HG03159 (cell line): ENCODE results near the gene LGALS14.
"Not testable (repeated sequence)": the region's sequence is repeated elsewhere in the genome, so short reads cannot be mapped to it uniquely, and the experiment has no call there.

ENCODE experiments used
- ATAC-seq: cut with Tn5 transposase; IDR thresholded peaks from one replicate; pipeline ENCODE4 v1.9.1; 2021; ENCODE audit warnings: mild to moderate bottlenecking, moderate library complexity; ENCODE audit not compliant: unreplicated experiment

Gene LGALS14

DNA sequence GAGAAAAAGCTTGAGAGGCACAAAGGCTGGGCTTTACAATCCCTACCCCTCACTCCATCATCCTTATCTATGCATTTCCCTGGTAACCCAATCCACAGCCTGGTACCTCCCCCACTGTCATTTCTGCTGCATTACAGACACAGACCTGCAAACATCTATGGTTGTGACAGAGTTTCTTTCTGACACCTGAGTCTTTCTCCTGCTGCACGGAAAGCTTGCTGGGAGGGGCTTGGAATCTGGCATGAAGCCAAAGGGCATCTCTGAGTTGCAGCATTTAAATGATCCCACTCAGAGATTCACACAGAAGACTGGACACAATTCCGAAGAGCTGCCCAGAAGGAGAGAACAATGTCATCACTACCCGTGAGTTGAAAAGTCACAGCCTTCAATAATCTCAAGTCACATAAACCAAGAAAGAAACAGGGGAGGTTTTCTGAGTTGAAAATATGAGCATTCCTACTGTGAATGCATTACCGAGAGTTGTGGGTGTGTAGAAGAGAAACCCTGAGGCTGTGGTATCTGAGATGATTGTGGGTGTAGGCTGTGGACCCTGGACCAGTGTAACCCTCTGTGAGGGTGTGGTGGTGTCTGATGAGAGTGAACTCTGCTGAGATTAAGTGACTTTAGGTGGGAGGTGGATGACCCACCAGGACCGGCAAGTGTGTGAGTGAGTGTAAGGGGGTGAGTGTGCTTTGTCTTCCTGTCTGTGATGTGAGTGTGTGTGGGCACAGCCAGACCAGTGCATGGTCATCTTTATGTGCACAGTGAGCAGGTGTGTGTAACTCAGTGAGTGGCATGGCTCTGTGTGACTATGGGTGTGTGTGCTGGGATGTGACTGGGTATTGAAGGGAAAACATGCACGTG is at the start of gene LGALS14:
Gene LGALS14, plus strand, starts transcription at position 301 of the 864 bp plus-strand sequence. Its CDS starts 48 bp downstream, at position 349.
- no peak for ATAC-seq

DNA sequence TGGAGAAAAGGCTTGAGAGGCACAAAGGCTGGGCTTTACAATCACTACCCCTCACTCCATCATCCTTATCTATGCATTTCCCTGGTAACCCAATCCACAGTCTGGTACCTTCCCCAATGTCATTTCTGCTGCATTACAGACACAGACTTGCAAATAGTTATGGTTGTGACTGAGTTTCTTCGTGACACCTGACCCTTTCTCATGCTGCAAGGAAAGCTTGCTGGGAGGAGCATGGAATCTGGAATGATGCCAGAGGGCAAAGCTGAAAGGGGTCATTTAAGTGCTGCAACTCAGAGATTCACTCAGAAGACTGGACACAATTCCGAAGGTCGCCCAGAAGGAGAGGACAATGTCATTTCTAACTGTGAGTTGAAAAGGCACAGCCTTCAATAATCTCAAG is 48.7 kb upstream of the LGALS14 start, which contains the start of gene LGALS16:
Gene LGALS16, plus strand, starts transcription at position 301 of the 400 bp plus-strand sequence. Its CDS starts 49 bp downstream, at position 350.
- no peak for ATAC-seq

GRCh38 chr19:39659791-39660190 is 44.5 kb upstream of the LGALS14 start:
- no peak for ATAC-seq

- ATAC-seq: no peak
Observed at GRCh38 chr19:39660661-39661060, 43.6 kb upstream of the LGALS14 start.

DNA sequence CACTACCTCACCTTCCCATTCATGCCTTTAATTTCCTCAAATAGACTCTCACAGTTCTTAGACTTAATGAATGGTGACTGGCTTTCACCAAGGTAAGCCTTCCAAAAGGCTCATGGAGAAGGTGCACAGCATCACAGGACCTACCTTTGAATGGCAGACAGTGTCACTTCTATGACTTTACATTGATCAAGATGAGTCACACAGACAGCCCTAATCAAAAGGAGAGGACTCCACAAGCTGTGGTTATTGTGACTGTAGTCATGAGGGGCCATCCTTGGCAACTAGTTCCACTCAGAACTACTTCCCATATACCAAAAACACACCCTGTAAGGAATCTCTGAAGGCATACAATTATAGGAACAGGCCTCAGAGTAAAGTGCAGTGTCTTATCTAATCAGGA is 42.7 kb upstream of the LGALS14 start:
- no peak for ATAC-seq

DNA sequence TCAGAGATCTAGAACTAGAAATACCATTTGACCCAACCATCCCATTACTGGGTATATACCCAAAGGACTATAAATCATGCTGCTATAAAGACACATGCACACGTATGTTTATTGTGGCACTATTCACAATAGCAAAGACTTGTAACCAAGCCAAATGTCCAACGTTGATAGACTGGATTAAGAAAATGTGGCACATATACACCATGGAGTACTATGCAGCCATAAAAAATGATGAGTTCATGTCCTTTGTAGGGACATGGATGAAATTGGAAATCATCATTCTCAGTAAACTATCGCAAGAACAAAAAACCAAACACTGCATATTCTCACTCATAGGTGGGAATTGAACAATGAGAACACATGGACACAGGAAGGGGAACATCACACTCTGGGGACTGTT is 34.4 kb upstream of the LGALS14 start:
- not testable (repeated sequence) for ATAC-seq

- no peak for ATAC-seq
Observed at GRCh38 chr19:39670998-39671397, 33.3 kb upstream of the LGALS14 start.

GRCh38 chr19:39671739-39672363 is 32.4 kb upstream of the LGALS14 start:
- no peak for ATAC-seq

DNA sequence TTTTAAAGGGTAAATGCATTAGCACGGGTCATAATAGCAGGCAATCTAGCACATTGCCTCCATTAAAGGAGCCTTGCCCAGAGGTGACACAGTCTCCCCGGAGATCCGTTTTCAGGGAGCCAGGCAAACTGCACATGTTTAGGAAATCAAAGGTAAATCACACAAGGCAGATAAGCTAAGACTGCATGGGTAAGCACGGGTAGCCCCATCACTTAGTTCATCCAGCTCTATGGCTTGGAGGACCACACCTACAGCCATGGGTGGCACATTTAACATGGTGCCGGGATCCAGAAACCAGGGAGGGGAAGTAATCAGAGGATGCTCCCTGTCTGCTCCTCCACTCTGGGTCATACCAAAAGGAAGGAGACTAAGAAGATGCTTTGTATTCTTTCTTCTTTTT is 31.8 kb upstream of the LGALS14 start:
- no peak for ATAC-seq

GRCh38 chr19:39673862-39674261 is 30.4 kb upstream of the LGALS14 start:
- not testable (repeated sequence) for ATAC-seq

DNA sequence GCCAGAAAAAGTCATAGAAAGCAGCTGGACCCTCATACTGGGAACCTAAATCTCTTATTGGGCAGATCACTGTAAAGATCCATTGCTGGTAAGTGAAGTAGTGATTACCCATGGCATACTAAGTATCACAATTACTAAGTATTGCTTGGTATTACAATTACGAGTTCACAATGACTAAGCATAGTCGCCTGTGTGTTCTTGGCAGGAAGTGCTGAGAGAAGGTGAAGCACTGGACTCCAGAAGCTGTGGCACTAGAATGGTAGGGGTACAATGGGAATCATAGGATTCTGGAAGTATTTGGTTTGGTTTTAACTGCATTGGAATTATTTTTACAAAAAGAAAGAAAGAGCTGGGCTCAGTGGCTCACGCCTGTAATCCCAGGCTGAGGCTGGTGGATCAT is 28.3 kb upstream of the LGALS14 start:
- ATAC-seq: no peak

GRCh38 chr19:39677961-39678889 is 26.1 kb upstream of the LGALS14 start:
- ATAC-seq: no peak

- ATAC-seq: peak; percentile 56
Observed at GRCh38 chr19:39679056-39679790, 25.1 kb upstream of the LGALS14 start.

DNA sequence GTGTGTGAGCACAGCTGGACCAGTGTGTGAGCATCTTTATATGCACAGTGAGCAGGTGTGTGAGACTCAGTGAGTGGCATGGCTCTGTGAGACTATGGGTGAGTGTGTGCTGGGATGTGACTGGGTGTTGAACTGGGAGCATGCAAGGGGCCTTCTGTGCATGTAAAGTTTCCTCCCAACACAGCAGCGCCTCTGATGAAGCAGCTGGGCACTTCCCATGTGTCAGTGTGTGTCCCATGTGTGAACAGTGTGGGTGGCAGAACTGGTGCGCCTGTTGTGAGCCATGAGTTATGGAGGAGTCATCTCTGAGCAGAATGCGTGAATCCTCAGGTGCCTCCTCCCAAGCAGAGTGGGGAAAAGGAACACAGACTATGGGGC is 24.5 kb upstream of the LGALS14 start:
- ATAC-seq: no peak

DNA sequence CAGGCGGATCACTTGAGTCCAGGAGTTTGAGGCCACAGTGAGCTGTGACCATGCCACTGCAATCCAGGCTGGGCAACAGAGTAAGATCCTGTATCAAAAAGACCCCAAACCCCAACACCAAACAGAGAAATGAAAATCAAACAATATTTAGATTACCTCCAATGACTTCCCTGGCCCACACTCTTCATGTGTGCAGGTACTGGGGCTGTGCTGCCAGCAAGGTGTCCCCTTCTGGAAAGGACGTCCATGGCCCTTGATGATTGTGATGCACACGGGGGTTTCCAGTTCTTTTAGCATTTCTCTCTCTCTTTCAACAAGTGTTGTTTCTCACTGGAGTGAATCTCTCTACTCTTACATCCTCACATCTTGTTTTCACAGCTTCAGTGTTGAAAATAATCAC is 23.7 kb upstream of the LGALS14 start:
- ATAC-seq: no peak

DNA sequence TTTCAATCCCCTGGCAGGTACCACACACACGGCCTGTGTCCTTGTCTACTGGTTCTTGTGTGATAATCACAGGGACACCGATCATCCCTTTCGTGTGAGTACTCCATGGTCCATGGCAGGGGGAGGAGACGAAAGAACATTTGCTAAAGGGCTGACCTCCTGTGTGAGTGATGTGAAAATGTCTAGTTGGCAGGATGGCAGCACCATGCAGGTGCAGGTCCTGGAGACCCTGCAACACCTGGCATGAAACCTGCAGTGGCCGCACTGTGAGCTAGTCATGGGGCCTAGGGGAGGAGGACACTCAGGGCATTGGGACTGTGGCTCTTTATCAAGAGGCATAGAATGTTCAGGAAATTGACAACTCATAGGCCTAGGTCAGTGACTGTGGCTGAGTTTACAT is 22.9 kb upstream of the LGALS14 start:
- no peak for ATAC-seq

DNA sequence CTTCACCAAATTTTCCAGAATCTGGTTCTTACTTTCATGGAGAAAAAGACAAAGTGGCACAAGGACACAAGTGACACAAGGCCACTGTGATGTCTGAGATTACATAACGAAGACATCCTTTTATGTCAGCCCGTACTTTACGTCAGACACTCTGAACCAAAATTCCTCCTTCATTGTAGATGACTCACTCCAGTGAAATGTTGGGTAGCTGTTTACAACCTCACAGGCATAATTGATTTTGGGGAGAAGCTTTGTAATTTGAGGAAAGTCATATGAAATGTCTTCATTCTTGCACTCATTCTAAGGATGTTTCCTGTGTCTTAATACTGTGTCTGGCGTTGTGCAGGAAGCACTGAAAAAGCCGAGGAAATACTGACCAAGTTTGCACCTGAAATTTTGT is 20.0 kb upstream of the LGALS14 start:
- ATAC-seq: no peak

DNA sequence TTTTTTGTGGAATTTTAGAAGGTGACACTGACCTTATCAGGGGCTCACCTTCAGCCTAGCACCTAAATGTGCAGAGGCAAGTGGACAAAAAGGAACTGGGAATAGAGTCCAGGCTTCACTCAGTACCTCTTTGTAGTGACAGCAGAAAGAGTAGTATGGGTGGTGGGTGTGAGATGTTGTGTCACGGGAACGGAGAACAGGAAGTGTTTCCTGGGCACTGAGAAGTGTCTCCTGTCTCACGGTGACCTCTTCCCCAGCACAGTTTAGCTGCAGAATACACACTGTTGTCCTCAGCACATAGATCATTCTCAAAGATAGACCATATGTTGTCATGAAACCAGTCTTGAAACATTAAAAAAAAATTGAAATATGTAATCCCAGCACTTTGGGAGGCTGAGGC is 17.5 kb upstream of the LGALS14 start:
- no peak for ATAC-seq

DNA sequence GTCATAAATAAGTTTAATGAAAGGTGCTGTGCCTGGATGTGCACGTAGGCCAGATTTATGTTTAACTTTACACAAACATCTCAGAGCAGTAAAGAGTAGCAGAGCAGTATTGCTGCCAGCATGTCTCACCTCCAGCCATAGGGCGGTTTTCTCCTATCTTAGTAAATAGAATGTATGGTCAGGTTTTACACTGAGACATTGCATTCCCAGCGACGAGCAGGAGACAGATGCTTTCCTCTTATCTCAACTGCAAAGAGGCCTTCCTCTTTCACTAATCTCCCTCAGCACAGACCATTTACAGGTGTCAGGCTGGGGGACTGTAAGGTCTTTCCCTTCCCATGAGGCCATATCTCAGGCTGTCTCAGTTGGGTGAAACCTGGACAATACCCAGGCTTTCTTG is 15.6 kb upstream of the LGALS14 start:
- ATAC-seq: not testable (repeated sequence)

DNA sequence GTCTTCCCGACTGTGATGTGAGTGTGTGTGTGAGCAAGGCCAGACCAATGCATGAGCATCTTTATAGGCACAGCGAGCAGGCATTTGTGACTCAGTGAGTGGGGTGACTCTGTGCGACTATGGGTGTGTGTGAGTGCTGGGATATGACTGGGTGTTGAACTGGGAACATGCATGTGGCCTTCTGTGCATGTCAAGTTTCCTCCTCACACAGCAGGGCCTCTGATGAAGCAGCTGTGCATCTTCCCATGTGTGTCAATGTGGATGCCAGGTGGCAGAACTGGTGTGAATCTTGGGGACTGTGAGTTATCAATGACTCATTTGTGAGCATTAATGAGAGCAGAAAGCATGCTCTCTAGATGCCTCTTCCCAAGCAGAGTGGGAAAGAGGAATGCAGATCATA is 12.1 kb upstream of the LGALS14 start:
- ATAC-seq: no peak
